Brain pericyte (primary cell): Measurements from ENCODE around the gene PSAPL1.

Experiments used
- DNase-seq: peaks from one replicate; pipeline ENCODE4 v3.0.0-alpha.2; 2012; ENCODE audit warnings: low read depth, low spot score

PSAPL1 gene

DNA sequence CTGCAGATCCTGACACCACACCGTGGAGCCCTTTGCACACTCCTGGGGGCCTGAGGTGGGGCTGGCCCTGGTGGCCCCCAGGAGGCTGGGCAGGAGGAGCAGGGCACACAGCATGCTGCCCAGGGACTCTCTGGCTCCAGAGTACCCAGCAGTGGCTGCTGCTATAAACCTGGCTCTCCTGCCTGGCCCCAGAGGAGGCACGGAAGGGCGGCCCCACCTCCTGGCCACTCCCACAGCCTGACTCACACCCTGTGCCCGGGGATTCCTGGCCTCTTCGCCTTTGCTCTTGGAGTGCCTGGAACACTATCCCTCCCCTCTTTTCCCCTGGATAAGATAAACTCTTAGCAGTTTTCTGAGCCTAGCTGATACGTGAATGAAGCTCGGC, at the start of gene PSAPL1:
Gene PSAPL1 (minus strand): TSS at position 165 of the 385 bp plus-strand sequence. CDS start 51 bp downstream, at position 114.
- no peak for DNase-seq

DNA sequence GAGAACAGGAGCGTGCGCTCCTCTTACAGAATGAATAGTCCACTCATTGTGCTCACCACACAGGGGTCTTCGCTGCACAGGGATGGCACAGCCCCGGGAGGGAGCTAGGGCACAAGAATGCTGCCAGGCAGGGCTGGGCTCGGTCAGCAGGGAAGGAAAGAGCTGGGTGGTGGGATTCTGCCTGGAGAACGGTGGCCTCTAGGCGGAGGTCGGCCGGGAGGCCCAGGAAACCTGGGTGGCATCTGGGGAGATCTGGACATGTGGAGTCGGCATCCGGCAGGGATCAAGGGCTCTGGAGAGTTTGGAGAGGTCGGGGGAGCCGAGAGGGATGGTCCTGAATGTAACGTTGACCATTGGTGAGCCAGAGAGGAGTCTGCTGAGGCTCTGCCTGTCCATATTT, 46.5 kb upstream of the PSAPL1 start:
- no peak for DNase-seq

DNA sequence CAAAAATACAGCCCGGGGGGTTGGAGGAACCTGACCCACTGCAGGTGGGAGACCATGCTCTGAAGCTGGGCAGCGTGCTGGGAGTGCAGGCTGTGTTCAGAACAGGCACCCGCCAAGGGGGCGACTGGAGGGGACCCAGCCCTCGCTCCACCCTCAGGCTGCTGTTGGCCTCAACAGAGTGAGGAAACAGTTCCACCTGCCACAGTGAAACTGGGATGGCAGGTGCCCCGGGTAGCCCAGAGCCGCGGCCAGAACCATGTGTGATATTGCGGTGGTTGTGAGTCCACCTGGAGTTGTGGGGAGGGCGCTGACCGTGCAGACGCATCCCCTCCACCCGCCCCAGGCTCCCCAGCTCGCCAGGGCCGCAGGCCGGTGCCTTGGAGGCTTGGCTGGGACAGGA, 45.7 kb upstream of the PSAPL1 start:
- no peak for DNase-seq

GRCh38 chr4:7478665-7479064, 43.9 kb upstream of the PSAPL1 start:
- no peak for DNase-seq

GRCh38 chr4:7477695-7478094, 43.0 kb upstream of the PSAPL1 start:
- DNase-seq: no peak

- no peak for DNase-seq
These were observed 42.1 kb upstream of the PSAPL1 start for GRCh38 chr4:7476820-7477219.

- DNase-seq: no peak
These were observed 40.5 kb upstream of the PSAPL1 start for GRCh38 chr4:7475207-7475606.

DNA sequence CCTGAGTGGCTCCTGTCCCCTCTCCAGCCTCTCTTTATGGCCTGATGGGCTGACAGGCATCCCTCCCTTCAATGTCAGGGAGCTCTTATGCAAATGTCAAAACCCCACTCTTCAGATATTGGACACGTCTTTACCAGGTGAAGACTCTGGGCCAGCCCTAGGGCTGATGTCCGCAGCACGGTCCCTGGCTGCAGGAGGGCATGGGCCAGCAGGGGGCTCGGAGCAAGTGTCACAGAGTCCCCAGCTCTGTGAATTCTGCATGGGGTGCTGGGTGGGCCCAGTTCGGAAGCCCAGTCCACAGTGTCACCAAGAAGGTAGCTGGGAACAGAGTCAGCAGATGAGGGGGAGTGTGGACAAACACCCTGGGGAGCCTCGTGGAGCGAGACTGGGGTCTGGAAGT, 39.6 kb upstream of the PSAPL1 start:
- no peak for DNase-seq

DNA sequence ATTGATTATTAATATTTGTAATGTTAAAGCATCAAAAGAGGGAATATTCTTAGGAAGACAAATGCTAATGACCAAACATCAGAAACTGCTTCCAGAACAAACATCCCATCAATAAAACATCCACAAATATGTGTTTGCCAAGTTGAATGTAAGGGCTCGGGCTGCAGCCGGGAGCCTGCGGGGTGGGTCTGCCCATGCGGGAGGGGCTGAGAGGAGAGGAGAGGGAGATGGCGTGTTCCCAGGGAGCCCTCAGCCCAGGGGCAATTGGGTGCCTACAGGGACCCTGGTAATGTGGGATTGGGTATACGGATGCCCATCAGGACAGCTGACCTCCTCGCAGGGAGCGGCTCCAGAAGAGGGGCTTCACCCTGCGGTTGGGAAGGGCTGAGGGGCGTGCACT, 38.4 kb upstream of the PSAPL1 start:
- DNase-seq: no peak

GRCh38 chr4:7472442-7473013, 37.8 kb upstream of the PSAPL1 start:
- DNase-seq: no peak

DNA sequence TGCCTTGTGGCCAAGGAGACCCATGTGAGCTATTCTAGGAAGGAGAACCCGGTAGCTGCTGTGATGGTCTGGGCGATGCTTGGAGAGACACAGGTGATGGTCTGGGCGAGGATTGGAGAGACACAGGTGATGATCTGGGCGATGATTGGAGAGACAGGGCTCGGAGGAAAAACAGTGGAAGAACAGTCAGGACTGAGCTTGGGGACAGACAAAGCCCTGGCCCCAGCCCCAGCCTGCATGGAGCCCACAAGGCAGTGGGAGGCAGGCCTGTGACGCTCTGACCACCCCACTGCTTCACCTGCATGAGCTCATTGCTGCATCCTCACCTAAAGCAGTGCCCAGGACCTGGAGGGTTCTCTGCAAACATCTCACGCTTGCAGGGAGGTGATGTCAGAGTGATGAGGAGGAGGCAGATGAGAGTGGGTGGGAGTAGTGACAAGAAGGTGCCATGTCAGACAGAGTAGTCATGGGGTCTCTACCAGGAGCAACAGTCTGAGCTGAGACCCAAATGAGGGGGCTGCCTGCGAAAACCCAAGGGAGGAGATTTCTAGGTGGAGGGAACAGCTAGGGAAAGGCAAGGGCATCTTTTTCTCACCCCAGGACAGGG, 35.9 kb upstream of the PSAPL1 start:
- DNase-seq: no peak

GRCh38 chr4:7470111-7470510, 35.4 kb upstream of the PSAPL1 start:
- no peak for DNase-seq

DNA sequence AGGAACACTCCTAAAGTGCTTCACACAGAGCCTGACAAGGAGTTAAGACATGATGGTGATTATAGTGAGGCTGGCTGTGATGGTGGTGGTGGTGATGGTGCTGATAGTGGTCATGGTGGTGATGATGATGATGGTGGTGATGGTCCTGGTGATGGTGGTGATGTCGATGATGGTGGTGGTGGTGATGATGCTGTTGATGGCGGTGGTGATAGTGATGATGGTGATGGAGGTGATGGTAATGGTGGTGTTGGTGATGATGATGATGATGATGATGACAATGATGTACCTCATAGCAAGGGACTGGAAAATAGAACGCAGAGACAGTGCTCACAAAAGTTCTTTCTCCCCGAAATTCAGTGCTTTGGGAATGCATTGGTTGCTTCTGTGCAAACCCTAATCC, 34.3 kb upstream of the PSAPL1 start:
- no peak for DNase-seq

DNA sequence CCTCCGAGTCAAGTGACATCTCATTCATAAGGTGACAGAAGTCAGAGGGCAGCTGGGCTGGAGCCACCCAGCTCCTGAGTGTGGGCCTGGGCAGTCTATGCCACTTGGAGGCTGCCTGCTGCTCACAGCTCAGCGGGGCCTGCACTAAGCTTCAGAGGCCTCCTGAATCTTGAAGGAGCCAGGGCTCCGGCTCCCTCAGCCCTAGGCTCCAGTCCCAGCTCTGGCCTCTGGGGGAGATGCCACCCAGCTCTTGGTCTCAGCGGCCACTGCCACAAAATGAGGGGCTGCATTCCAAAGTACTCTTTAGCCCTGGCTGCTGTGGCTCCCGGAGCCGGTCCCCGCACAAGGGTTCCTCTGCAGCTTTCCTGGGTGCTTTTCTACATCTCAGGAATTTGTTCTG, 32.7 kb upstream of the PSAPL1 start:
- no peak for DNase-seq

DNA sequence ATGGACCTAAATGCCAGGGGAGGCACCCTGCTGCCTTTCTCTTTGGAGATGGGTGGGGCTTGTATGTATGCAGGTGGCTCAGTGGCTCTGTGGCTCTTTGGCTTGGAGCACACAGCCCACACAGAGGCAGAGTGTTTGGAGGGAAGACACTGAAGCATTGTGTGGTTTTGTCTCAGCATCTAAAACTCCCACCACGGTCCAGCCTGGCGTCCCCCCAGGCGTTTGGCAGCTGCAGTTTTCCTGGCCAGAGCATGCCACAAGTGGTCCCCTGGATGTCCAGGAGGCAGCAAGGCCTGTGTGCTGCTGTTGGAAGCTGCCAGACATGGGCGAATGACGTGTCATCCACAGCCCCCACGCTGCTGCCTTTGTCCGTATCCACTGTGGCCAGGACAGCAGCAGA, 32.2 kb upstream of the PSAPL1 start:
- no peak for DNase-seq

DNA sequence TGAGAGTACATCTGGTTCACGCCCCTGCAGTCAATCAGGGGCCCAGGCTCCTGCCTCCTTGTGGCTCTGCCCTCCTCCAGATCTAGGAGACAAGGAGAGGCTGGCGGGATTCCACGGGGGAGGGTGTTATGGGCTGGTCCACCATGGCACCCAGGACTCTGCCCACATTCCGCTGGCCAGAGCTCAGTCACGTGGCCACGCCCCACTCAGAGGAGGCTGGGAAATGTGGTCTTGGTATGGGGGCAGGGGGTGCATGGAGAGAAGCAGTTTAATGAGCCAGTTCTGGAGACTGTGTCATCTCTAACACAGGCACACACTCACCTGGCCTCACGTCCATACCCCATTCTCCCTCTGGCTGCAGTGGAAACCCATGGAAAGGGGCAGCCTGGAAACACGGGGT, 31.5 kb upstream of the PSAPL1 start:
- DNase-seq: no peak

GRCh38 chr4:7465017-7465416, 30.3 kb upstream of the PSAPL1 start:
- no peak for DNase-seq

DNA sequence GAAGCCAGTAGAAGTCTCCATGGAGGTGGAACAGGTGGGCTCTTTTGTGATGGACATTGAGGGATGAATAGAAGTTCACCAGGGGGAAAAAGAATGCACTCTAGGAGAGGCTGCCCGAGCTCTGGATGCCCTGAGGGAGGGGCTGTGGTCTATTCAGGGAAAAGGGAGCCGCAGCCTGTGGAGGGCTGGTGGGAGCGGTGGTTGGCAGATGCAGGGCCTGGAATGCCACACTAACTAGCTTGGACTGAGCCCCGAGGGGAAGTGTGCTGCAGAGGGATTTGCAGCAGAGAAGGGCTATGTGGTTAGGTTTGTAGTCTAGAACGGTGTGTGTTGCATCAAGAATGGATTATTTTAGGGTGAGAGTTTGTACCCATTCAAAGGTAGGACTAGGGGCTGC, 29.5 kb upstream of the PSAPL1 start:
- no peak for DNase-seq

- no peak for DNase-seq
These were observed 29.0 kb upstream of the PSAPL1 start for GRCh38 chr4:7463566-7464258.

DNA sequence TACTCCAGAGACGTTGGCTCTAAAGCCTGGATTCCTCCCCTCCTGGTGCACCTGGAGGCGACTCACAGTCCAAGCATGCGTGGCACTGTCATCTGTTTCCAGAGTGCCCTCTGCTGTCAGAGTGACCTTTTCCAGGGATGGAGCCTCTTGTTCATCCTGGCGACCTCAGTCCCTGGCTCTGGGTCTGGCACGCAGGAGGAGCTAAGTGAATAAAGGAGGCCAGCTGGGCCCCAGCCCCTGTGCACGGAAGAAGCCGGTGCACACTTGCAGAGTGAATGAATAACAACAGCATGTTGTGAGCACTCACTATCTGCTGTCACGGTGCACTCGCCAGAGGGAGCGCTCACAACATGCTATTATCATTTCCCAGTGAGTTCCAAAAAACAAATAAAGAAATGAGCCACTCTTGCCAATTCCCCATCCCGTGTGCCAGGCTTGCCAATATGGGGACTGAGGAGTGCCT, 27.8 kb upstream of the PSAPL1 start:
- DNase-seq: no peak

DNA sequence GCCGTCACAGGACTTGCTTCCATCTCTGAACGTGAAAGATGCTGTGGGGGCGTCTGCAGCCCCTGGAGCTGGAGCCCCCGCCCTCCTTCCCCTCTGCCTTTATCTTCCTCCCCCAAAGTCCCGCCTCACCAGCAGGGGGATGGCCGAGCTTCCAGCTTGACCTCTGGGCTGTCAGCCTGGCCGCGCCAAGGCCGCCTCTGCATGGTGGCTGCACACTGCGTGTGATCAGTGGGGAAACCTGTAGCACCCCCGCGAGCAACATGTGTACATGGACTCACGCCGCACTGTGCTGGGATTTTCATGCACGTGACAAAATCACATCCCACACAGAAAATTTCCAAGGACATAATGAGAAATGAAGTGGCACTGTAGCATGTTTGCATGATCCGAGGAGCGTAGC, 26.5 kb upstream of the PSAPL1 start:
- DNase-seq: no peak

DNA sequence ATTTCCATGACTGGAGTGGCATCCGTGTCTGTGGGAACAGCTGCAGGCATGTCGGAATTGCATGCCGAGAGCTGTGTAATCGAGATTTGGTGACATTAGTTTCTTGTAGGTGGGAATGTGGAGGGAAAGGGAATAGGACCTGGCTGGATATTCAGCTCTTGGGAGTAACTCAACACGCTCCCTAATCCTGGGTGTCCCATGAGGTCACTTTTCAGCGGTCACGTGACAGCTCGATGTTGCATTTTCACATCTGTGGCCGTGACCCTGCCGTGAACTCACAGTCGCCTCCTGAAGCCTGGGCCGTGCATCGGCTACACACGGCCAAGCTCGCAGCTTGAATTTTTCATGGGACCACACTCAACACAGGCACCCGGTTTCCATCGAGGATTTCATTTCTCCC, 25.8 kb upstream of the PSAPL1 start:
- DNase-seq: no peak

- DNase-seq: no peak
These were observed 24.7 kb upstream of the PSAPL1 start for GRCh38 chr4:7459471-7459870.
